ENCODE data around the gene NUAK1.

DNA sequence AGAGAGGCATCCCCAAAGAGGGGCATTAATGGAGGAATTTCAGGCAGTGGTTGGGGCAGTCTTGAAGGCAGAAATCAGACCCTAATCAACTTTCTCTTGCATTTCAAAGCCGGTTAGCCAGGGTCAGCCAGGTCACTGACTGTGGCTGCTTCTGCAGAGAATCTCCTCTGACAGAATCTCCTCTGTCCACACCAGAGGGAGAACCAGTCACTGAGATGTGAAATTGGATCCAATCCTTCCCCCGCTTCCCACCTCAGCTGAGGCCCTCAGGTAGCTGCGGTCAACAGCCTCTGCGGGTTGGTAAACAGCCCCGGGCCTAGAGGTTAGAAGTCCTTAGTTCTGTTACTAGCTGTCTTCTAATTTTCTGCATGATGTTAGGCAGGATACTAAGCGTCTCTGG lies 39.8 kb upstream of the NUAK1 start:
- TF ChIP-seq GATA2 (IDR thresholded peaks at IDR 0.05; ENCODE audit: low read depth, low read length), result no peak
- TF ChIP-seq GATA3 (IDR thresholded peaks at IDR 0.05; ENCODE audit: low read depth, low read length), result no peak
